Hepatocyte (in vitro differentiated cells): ENCODE data around the gene TMEM63A. TPM values are rescaled to one million over a fixed set of nuclear protein-coding genes. Genes with fewer than 3 reads are reported as not detected.

ENCODE experiments used
- DNase-seq: peaks from one replicate; pipeline ENCODE4 v3.0.0-alpha.2; 2016; ENCODE audit warnings: low spot score
- H2AFZ ChIP-seq: fragments of 200-600 bp; sonication (generic); 2 replicates; pipeline ENCODE4 v1.6.0; 2016; ENCODE audit warnings: antibody characterized with exemption, mild to moderate bottlenecking
- H3K27ac ChIP-seq: fragments of 200-600 bp; sonication (generic); 2 replicates; pipeline ENCODE4 v1.5.1; 2016; ENCODE audit warnings: mild to moderate bottlenecking
- H3K27me3 ChIP-seq: fragments of 200-600 bp; sonication (generic); 2 replicates; pipeline ENCODE4 v1.6.1; 2016
- H3K36me3 ChIP-seq: fragments of 200-600 bp; sonication (generic); replicated peaks from 2 replicates; pipeline ENCODE4 v1.5.1; 2016; ENCODE audit warnings: low read depth; ENCODE audit not compliant: insufficient read depth
- H3K4me1 ChIP-seq: fragments of 200-600 bp; sonication (generic); 2 replicates; pipeline ENCODE4 v1.5.1; 2016; ENCODE audit warnings: mild to moderate bottlenecking, moderate library complexity; ENCODE audit not compliant: insufficient read depth
- H3K4me2 ChIP-seq: fragments of 200-600 bp; sonication (generic); 2 replicates; pipeline ENCODE4 v1.6.0; 2016
- H3K4me3 ChIP-seq: fragments of 200-600 bp; sonication (generic); 2 replicates; pipeline ENCODE4 v1.5.1; 2016; ENCODE audit warnings: mild to moderate bottlenecking
- H3K79me2 ChIP-seq: fragments of 200-600 bp; sonication (generic); 2 replicates; pipeline ENCODE4 v1.6.0; 2017; ENCODE audit warnings: mild to moderate bottlenecking
- H3K9me2 ChIP-seq: fragments of 200-600 bp; sonication (generic); replicated peaks from 2 replicates; pipeline ENCODE4 v1.6.0; 2017; ENCODE audit warnings: mild to moderate bottlenecking; ENCODE audit not compliant: insufficient read depth
- H3K9me3 ChIP-seq: fragments of 200-600 bp; sonication (generic); 2 replicates; pipeline ENCODE4 v1.5.1; 2016; ENCODE audit warnings: low read depth, mild to moderate bottlenecking
- H4K20me1 ChIP-seq: fragments of 200-600 bp; sonication (generic); 2 replicates; pipeline ENCODE4 v1.6.0; 2016; ENCODE audit warnings: mild to moderate bottlenecking; ENCODE audit not compliant: insufficient read depth, poor library complexity, severe bottlenecking
- EZH2 ChIP-seq: fragments of 200-600 bp; sonication (generic); IDR thresholded peaks from 2 replicates; pipeline ENCODE4 v1.6.1; 2016; ENCODE audit warnings: antibody characterized with exemption, mild to moderate bottlenecking, borderline replicate concordance
- EZH2phosphoT487 ChIP-seq: fragments of 200-600 bp; sonication (generic); IDR thresholded peaks from one replicate; pipeline ENCODE4 v1.6.1; 2018; ENCODE audit warnings: antibody characterized with exemption, mild to moderate bottlenecking, low read depth, moderate library complexity; ENCODE audit not compliant: unreplicated experiment, severe bottlenecking
- WGBS: methylation state at CpG from one replicate; pipeline ENCODE4 v1.1.6; 2016; ENCODE audit warnings: low lambda C conversion rate; ENCODE audit errors: missing lambda C conversion rate; 5-methylcytosine and 5-hydroxymethylcytosine counted together
- polyA plus RNA-seq: library from polyadenylated mRNA; unstranded; fragments of >200 nt; fragmentation: Nextera tagmentation; extraction: Ambion mirVana; gene quantifications from 2 replicates; pipeline ENCODE4 v1.2.1, GENCODE V29; 2016
- total RNA-seq: library from RNA; depleted of rRNA; stranded (reverse); fragments of >200 nt; gene quantifications from 2 replicates; pipeline ENCODE4 v1.2.3, GENCODE V29; 2014
- TF ChIP-seq, protein P1 (sequence below): fragments of 200-600 bp; sonication (generic); IDR thresholded peaks from 2 replicates; pipeline ENCODE4 v1.5.1; 2016; ENCODE audit warnings: antibody characterized with exemption, mild to moderate bottlenecking; ENCODE audit not compliant: poor library complexity

Gene TMEM63A
- total and polyA plus RNA-seq, 2 experiments from 2014 or later = 38.8 to 47.5 TPM

DNA sequence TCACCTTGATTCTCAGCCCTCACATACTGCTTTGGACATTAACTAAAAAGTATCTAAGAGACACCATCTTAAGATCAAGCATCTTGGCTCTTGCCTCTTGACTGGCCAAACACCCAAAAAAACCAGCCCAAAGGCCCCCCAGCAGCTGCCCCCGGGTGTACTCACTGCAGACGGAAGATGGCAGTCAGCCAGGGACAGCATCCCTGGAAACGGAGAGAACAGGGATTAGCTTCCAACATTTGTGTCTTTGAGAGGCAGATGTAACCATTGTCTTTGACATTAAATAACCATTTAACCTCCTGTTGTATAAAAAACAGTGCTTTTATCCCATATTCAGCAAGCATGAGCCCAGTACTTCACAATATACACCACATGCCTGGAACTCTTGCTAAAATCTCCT is 11.3 kb downstream of the TMEM63A start:
- no peak for TF ChIP-seq EZH2phosphoT487
- TF ChIP-seq, protein P1, sequence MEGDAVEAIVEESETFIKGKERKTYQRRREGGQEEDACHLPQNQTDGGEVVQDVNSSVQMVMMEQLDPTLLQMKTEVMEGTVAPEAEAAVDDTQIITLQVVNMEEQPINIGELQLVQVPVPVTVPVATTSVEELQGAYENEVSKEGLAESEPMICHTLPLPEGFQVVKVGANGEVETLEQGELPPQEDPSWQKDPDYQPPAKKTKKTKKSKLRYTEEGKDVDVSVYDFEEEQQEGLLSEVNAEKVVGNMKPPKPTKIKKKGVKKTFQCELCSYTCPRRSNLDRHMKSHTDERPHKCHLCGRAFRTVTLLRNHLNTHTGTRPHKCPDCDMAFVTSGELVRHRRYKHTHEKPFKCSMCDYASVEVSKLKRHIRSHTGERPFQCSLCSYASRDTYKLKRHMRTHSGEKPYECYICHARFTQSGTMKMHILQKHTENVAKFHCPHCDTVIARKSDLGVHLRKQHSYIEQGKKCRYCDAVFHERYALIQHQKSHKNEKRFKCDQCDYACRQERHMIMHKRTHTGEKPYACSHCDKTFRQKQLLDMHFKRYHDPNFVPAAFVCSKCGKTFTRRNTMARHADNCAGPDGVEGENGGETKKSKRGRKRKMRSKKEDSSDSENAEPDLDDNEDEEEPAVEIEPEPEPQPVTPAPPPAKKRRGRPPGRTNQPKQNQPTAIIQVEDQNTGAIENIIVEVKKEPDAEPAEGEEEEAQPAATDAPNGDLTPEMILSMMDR = no peak
- no peak for TF ChIP-seq EZH2
- no peaks in the 10 kb centered on the region for H3K9me2 ChIP-seq
- 38% methylated on average over 3 of the region's 3 CpGs for WGBS
- no peak overlapping the region for H3K4me2 ChIP-seq
- H2AFZ ChIP-seq = no peak overlapping the region
- H3K27ac ChIP-seq = no peak overlapping the region
- H3K27me3 ChIP-seq = no peaks in the 10 kb centered on the region
- H3K4me1 ChIP-seq = peaks cover 29% of the 10 kb centered on the region
- no peaks in the 10 kb centered on the region for H3K9me3 ChIP-seq
- no peak overlapping the region for H3K4me3 ChIP-seq
- no peak for DNase-seq
- H3K36me3 ChIP-seq = no peaks in the 10 kb centered on the region
- H4K20me1 ChIP-seq = no peaks in the 10 kb centered on the region
- H3K79me2 ChIP-seq = peaks cover 14% of the 10 kb centered on the region

DNA sequence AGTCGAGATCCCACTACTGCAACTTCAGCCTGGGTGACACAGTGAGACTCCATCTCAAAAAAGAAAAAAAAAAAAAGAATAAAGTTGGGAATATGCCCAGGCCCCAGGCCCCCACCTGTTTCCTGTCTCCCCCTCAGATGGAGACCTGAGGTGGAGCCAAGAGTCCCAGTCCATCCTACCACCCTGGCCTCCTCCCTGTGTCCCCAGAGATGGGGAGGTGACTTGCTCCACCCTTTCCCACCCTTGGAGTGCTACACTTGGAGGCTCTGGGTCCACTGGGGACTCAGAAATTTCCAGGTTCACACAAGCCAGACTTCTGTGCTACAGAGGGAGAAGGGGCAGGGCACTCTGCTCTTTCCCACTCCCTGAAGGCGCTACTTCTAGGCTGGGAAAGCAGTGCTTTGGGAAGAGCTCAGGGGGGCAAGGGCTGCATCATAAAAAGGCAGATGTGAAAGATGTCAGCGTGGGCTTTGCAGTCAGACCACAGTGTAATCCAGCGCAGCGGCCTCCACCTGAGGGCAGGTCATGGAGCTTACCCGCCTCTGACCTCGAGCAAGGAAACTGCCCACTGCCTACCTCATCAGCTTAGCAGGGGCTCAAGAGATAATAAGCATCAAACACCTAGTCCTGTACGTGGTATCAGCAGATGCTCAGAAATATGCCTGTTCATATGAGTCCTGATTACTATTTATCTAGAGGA is 13.4 kb downstream of the TMEM63A start:
- H4K20me1 ChIP-seq = no peaks in the 10 kb centered on the region
- H3K9me3 ChIP-seq = no peaks in the 10 kb centered on the region
- H2AFZ ChIP-seq = no peak overlapping the region
- H3K4me2 ChIP-seq = no peak overlapping the region
- H3K79me2 ChIP-seq = peaks cover 1% of the 10 kb centered on the region
- WGBS = 98% methylated on average over 8 of the region's 8 CpGs
- H3K4me3 ChIP-seq = no peak overlapping the region
- no peak overlapping the region for H3K27ac ChIP-seq
- TF ChIP-seq EZH2 (no peak), EZH2phosphoT487 (no peak)
- TF ChIP-seq, protein P1 = no peak
- no peaks in the 10 kb centered on the region for H3K27me3 ChIP-seq
- peaks cover 29% of the 10 kb centered on the region for H3K4me1 ChIP-seq
- no peak for DNase-seq
- H3K9me2 ChIP-seq = no peaks in the 10 kb centered on the region
- no peaks in the 10 kb centered on the region for H3K36me3 ChIP-seq

DNA sequence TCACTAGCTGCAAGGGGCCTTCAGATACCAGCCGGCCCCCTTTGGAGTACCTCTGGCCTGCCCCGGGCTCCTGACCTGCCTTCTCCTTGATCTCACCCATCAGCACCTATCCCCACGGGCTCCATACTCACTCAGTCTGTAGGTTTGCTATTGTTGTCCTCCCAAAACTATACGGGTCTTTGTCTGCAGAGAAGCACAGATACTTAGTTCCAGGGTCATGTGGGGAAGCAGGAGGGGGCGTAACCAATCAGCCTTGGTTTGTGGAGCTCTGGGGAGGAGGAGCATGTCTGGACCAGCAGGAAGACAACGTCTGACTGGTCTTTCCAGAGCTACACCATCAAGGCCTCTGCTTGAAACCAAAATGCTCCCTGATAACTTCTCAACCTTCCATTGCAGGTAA is 15.2 kb downstream of the TMEM63A start:
- no peak overlapping the region for H3K27ac ChIP-seq
- DNase-seq = no peak

More for the DNA sequence above, 15.2 kb downstream of the TMEM63A start:
- Histone ChIP-seq H3K9me2 (no peaks in the 10 kb centered on the region), H2AFZ (no peak overlapping the region), H3K9me3 (no peaks in the 10 kb centered on the region), H3K36me3 (no peaks in the 10 kb centered on the region), H4K20me1 (no peaks in the 10 kb centered on the region), H3K4me2 (no peak overlapping the region), H3K79me2 (no peaks in the 10 kb centered on the region), H3K27me3 (no peaks in the 10 kb centered on the region), H3K4me1 (peaks cover 24% of the 10 kb centered on the region), H3K4me3 (no peak overlapping the region)
- TF ChIP-seq, protein P1 = no peak
- no peak for TF ChIP-seq EZH2
- 77% methylated on average over 6 of the region's 6 CpGs for WGBS
